H9 (cell line): ENCODE measurements around the gene HNF1A. TPM values are rescaled to one million over a fixed set of nuclear protein-coding genes. Genes with fewer than 3 reads are reported as not detected.
A peak's percentile ranks its signal among the peaks of the same experiment; 100 is the strongest.

Experiments used
- DNase-seq: peaks from one replicate; pipeline ENCODE4 v3.0.0-alpha.2; 2017
- H2AFZ ChIP-seq: one replicate; pipeline ENCODE4 v1.6.1; 2013; ENCODE audit warnings: mild to moderate bottlenecking, low read length, control low read depth, moderate library complexity
- H2AK5ac ChIP-seq: 2 replicates; pipeline ENCODE4 v1.6.1; 2013; ENCODE audit warnings: low read length, control low read depth, mixed read lengths; ENCODE audit not compliant: insufficient read length
- H2BK120ac ChIP-seq: one replicate; pipeline ENCODE4 v1.6.1; 2013; ENCODE audit warnings: low read depth, mild to moderate bottlenecking, low read length, control low read depth, inconsistent platforms; ENCODE audit not compliant: poor library complexity, severe bottlenecking
- H2BK12ac ChIP-seq: 2 replicates; pipeline ENCODE4 v1.6.1; 2013; ENCODE audit warnings: low read length, control low read depth, mixed read lengths, low read depth; ENCODE audit not compliant: insufficient read length
- H2BK15ac ChIP-seq: 2 replicates; pipeline ENCODE4 v1.6.1; 2013; ENCODE audit warnings: low read depth, low read length, control low read depth
- H2BK20ac ChIP-seq: one replicate; pipeline ENCODE4 v1.6.1; 2013; ENCODE audit warnings: low read depth, mild to moderate bottlenecking, low read length, control low read depth, inconsistent platforms; ENCODE audit not compliant: poor library complexity, severe bottlenecking
- H2BK5ac ChIP-seq: 2 replicates; pipeline ENCODE4 v1.6.1; 2013; ENCODE audit warnings: low read length, control low read depth, mixed read lengths; ENCODE audit not compliant: insufficient read length
- H3K14ac ChIP-seq: 2 replicates; pipeline ENCODE4 v1.6.1; 2013; ENCODE audit warnings: low read length, control low read depth; ENCODE audit not compliant: insufficient read depth
- H3K18ac ChIP-seq: 2 replicates; pipeline ENCODE4 v1.6.1; 2013; ENCODE audit warnings: low read depth, mild to moderate bottlenecking, mixed read lengths, low read length, control low read depth; ENCODE audit not compliant: insufficient read length
- H3K23ac ChIP-seq: 2 replicates; pipeline ENCODE4 v1.6.1; 2013; ENCODE audit warnings: low read length, control low read depth, mixed read lengths, low read depth; ENCODE audit not compliant: insufficient read length
- H3K23me2 ChIP-seq: 2 replicates; pipeline ENCODE4 v1.6.1; 2013; ENCODE audit warnings: low read depth, mild to moderate bottlenecking, mixed read lengths, low read length, control low read depth; ENCODE audit not compliant: insufficient read length, poor library complexity, severe bottlenecking
- H3K27ac ChIP-seq: 2 replicates; pipeline ENCODE4 v1.5.1; 2013; ENCODE audit warnings: low read length, control low read depth, mixed read lengths, low read depth; ENCODE audit not compliant: insufficient read length
- H3K27me3 ChIP-seq: 2 replicates; pipeline ENCODE4 v1.6.1; 2013; ENCODE audit warnings: low read length, control low read depth, inconsistent platforms; ENCODE audit not compliant: insufficient read depth
- H3K4ac ChIP-seq: 2 replicates; pipeline ENCODE4 v1.6.1; 2013; ENCODE audit warnings: low read depth, mild to moderate bottlenecking, control low read depth, inconsistent platforms, low read length, moderate library complexity
- H3K4me1 ChIP-seq: 2 replicates; pipeline ENCODE4 v1.6.1; 2013; ENCODE audit warnings: low read length, control low read depth, inconsistent platforms; ENCODE audit not compliant: insufficient read depth
- H3K4me2 ChIP-seq: 2 replicates; pipeline ENCODE4 v1.6.1; 2013; ENCODE audit warnings: low read length, control low read depth, mixed read lengths; ENCODE audit not compliant: insufficient read length, insufficient read depth
- H3K56ac ChIP-seq: 2 replicates; pipeline ENCODE4 v1.6.1; 2013; ENCODE audit warnings: low read depth, mild to moderate bottlenecking, mixed read lengths, low read length, control low read depth; ENCODE audit not compliant: insufficient read length
- H3K79me1 ChIP-seq: 2 replicates; pipeline ENCODE4 v1.6.1; 2013; ENCODE audit warnings: low read depth, mild to moderate bottlenecking, moderate library complexity, low read length, control low read depth, inconsistent platforms; ENCODE audit not compliant: insufficient read depth, poor library complexity, severe bottlenecking
- H3K79me2 ChIP-seq: 2 replicates; pipeline ENCODE4 v1.6.1; 2013; ENCODE audit warnings: low read length, control low read depth, inconsistent platforms; ENCODE audit not compliant: insufficient read depth
- H3K9ac ChIP-seq: 2 replicates; pipeline ENCODE4 v1.6.1; 2013; ENCODE audit warnings: low read length, control low read depth, mixed read lengths; ENCODE audit not compliant: insufficient read length; ENCODE audit errors: extremely low read depth
- H3K9me3 ChIP-seq: one replicate; pipeline ENCODE4 v1.6.1; 2013; ENCODE audit warnings: low read depth, low read length, inconsistent platforms; ENCODE audit not compliant: control insufficient read depth
- H3T11ph ChIP-seq: one replicate; pipeline ENCODE4 v1.6.1; 2013; ENCODE audit warnings: mild to moderate bottlenecking, low read length, control low read depth, inconsistent platforms
- H4K20me1 ChIP-seq: one replicate; pipeline ENCODE4 v1.6.1; 2013; ENCODE audit not compliant: control insufficient read depth, insufficient read length, insufficient read depth
- H4K5ac ChIP-seq: 2 replicates; pipeline ENCODE4 v1.6.1; 2013; ENCODE audit warnings: low read depth, mild to moderate bottlenecking, mixed read lengths, low read length, control low read depth; ENCODE audit not compliant: insufficient read length
- H4K8ac ChIP-seq: replicated peaks from 2 replicates; pipeline ENCODE4 v1.6.1; 2013; ENCODE audit warnings: low read length, control low read depth, mixed read lengths, low read depth; ENCODE audit not compliant: insufficient read length
- H4K91ac ChIP-seq: 2 replicates; pipeline ENCODE4 v1.6.1; 2013; ENCODE audit warnings: low read depth, mild to moderate bottlenecking, moderate library complexity, mixed read lengths, low read length, control low read depth; ENCODE audit not compliant: insufficient read length
- H3K27ac Mint-ChIP-seq, 3 experiments: 2 replicates in 2 of 3; 3 replicates in 1 of 3; pipeline ENCODE4 v1.8.0; 2020 to 2021; ENCODE audit warnings: mixed read lengths in 3 of 3, mild to moderate bottlenecking in 1 of 3, moderate library complexity in 1 of 3
- H3K27me3 Mint-ChIP-seq: 2 replicates; pipeline ENCODE4 v1.8.0; 2021; ENCODE audit warnings: low read depth, mild to moderate bottlenecking, moderate library complexity, mixed read lengths
- H3K36me3 Mint-ChIP-seq, 3 experiments: 2 replicates in 2 of 3; 3 replicates in 1 of 3; pipeline ENCODE4 v1.8.0; 2020 to 2021; ENCODE audit warnings: low read depth in 3 of 3, mixed read lengths in 3 of 3; ENCODE audit not compliant: insufficient read depth in 1 of 3
- H3K4me1 Mint-ChIP-seq, 2 experiments: 2 replicates each; pipeline ENCODE4 v1.8.0; 2020; ENCODE audit warnings: mixed read lengths in 2 of 2
- H3K4me3 Mint-ChIP-seq, 2 experiments: 2 replicates in 1 of 2; 3 replicates in 1 of 2; pipeline ENCODE4 v1.8.0; 2020 to 2021; ENCODE audit warnings: mild to moderate bottlenecking in 2 of 2, mixed read lengths in 2 of 2, moderate library complexity in 1 of 2
- H3K9me3 Mint-ChIP-seq, 2 experiments: 2 replicates in 1 of 2; 3 replicates in 1 of 2; pipeline ENCODE4 v1.8.0; 2020; ENCODE audit warnings: mild to moderate bottlenecking in 2 of 2, mixed read lengths in 2 of 2, moderate library complexity in 1 of 2
- CTCF ChIP-seq: fragments of 200-600 bp; sonication (generic); conservative IDR thresholded peaks from 3 replicates; pipeline ENCODE4 v1.8.0; 2021; ENCODE audit warnings: antibody characterized with exemption, mild to moderate bottlenecking
- WGBS: extraction: QIAGEN DNeasy Blood & Tissue Kit; methylation state at CpG from one replicate; pipeline ENCODE4 v1.1.7; 2013; ENCODE audit warnings: missing lambda C conversion rate, low lambda C conversion rate, mixed read lengths; ENCODE audit not compliant: insufficient read length; ENCODE audit errors: extremely low coverage; 5-methylcytosine and 5-hydroxymethylcytosine counted together
- total RNA-seq: library from RNA; stranded (reverse); gene quantifications from 2 replicates; pipeline ENCODE4 v1.2.1, GENCODE V29; 2021

Gene HNF1A
- total RNA-seq, 1 experiment from 2014 or later, result not detected

- Histone ChIP-seq H3K27ac (no peak overlapping the region), H2BK12ac (no peak overlapping the region), H3K4me1 (peaks cover 3% of the 10 kb centered on the region; the same call in 1 of the 2 replicates), H3K79me2 (no peaks in the 10 kb centered on the region), H3K4me2 (no peak overlapping the region), H4K8ac (no peak overlapping the region), H3K4ac (no peak overlapping the region), H3K18ac (no peak overlapping the region), H3K79me1 (no peaks in the 10 kb centered on the region), H4K20me1 (no peaks in the 10 kb centered on the region), H3K9ac (no peak overlapping the region), H3T11ph (no peak overlapping the region), H2AK5ac (no peak overlapping the region), H2AFZ (no peak overlapping the region), H2BK20ac (no peak overlapping the region), H4K5ac (no peak overlapping the region), H2BK15ac (no peak overlapping the region), H3K27me3 (no peaks in the 10 kb centered on the region), H3K14ac (no peak overlapping the region), H3K23ac (no peak overlapping the region), H2BK120ac (no peak overlapping the region), H3K9me3 (no peaks in the 10 kb centered on the region), H3K56ac (no peak overlapping the region), H3K23me2 (no peaks in the 10 kb centered on the region), H4K91ac (no peak overlapping the region), H2BK5ac (no peak overlapping the region)
- peaks cover 12 to 23% of the 10 kb centered on the region in 2 experiments for H3K4me1 Mint-ChIP-seq
- H3K9me3 Mint-ChIP-seq, result no peaks in the 10 kb centered on the region
- no CpG with 5 or more reads among the region's 13 CpGs for WGBS
- H3K27ac Mint-ChIP-seq, result peak overlapping the region in 1 of 3 experiments; percentile 84; a peak in 1 of 7 replicates
- no peaks in the 10 kb centered on the region for H3K27me3 Mint-ChIP-seq
- no peak for DNase-seq
- H3K36me3 Mint-ChIP-seq, result no peaks in the 10 kb centered on the region
- H3K4me3 Mint-ChIP-seq, result no peak overlapping the region; a peak in 1 of 5 replicates
- peak; percentile 83 for TF ChIP-seq CTCF
Observed at GRCh38 chr12:120971299-120972180, 6.8 kb upstream of the HNF1A start.
